HepG2 (cell line): ENCODE results near the gene NEURL1B. TPM values are rescaled to one million over a fixed set of nuclear protein-coding genes. Genes with fewer than 3 reads are reported as not detected.

Source experiments
- FOXA1 ChIP-seq, 2 experiments: fragments of 450-650 bp in 1 of 2; sonication (generic) in 1 of 2; formaldehyde crosslinking in 1 of 2; IDR thresholded peaks; 2 replicates each; pipeline versions ENCODE4 v1.4.0 to v1.6.1; 2016 to 2020; ENCODE audit warnings: missing genetic modification reagents in 1 of 2
- FOXA3 ChIP-seq: IDR thresholded peaks from 2 replicates; pipeline ENCODE4 v1.6.1; 2016; ENCODE audit warnings: missing genetic modification reagents, missing compliant biosample characterization
- HNF4A ChIP-seq: sonication (generic); formaldehyde crosslinking; IDR thresholded peaks from 2 replicates; pipeline ENCODE4 v1.4.0; 2020; ENCODE audit warnings: missing genetic modification reagents
- SPEN ChIP-seq: sonication (generic); formaldehyde crosslinking; IDR thresholded peaks from 2 replicates; pipeline ENCODE4 v1.5.1; 2020; ENCODE audit warnings: low read depth, mild to moderate bottlenecking, missing genetic modification reagents
- ZFP36L1 ChIP-seq: sonication (generic); formaldehyde crosslinking; IDR thresholded peaks from 2 replicates; pipeline ENCODE4 v1.8.0; 2022; ENCODE audit warnings: mild to moderate bottlenecking, missing genetic modification reagents, moderate library complexity
- ZMYM2 ChIP-seq: sonication (generic); formaldehyde crosslinking; IDR thresholded peaks from 2 replicates; pipeline ENCODE4 v1.8.0; 2022; ENCODE audit warnings: mild to moderate bottlenecking, missing genetic modification reagents
- ZNF230 ChIP-seq: sonication (generic); formaldehyde crosslinking; IDR thresholded peaks from 2 replicates; pipeline ENCODE4 v1.4.0; 2020; ENCODE audit warnings: mild to moderate bottlenecking, missing genetic modification reagents
- ZNF329 ChIP-seq: sonication (generic); formaldehyde crosslinking; IDR thresholded peaks from 2 replicates; pipeline ENCODE4 v1.9.0; 2021; ENCODE audit warnings: low read depth, mild to moderate bottlenecking, missing genetic modification reagents
- polyA plus RNA-seq, 8 experiments: library from polyadenylated mRNA; depleted of rRNA in 3 of 8; stranded (reverse) in 7 of 8; unstranded in 1 of 8; fragments of >200 nt; fragmentation: Illumina TruSeq in 4 of 8; extraction: Trizol in 4 of 8; gene quantifications; 2 replicates each; pipeline versions ENCODE4 v1.2.1 to v1.2.3, GENCODE V29; 2011 to 2016; ENCODE audit warnings: low read depth in 4 of 8, missing spikeins in 1 of 8, mixed read lengths in 1 of 8; ENCODE audit not compliant: insufficient read depth in 1 of 8
- total RNA-seq, 5 experiments: library from RNA; depleted of rRNA; stranded (reverse); fragments of >200 nt; fragmentation: Illumina TruSeq; extraction: Trizol; gene quantifications; 2 replicates each; pipeline ENCODE4 v1.2.3, GENCODE V29; 2016; ENCODE audit warnings: low read depth in 1 of 5
- TF ChIP-seq, protein P1 (sequence below): IDR thresholded peaks from 2 replicates; pipeline ENCODE4 v1.6.1; 2012; ENCODE audit warnings: low read depth, low read length, improper control_type of control experiment
- TF ChIP-seq, protein P2 (sequence below): sonication (generic); formaldehyde crosslinking; IDR thresholded peaks from 2 replicates; pipeline ENCODE4 v1.4.0; 2020; ENCODE audit warnings: low read depth, missing genetic modification reagents
- TF ChIP-seq, protein P3 (sequence below): sonication (generic); formaldehyde crosslinking; IDR thresholded peaks from 2 replicates; pipeline ENCODE4 v1.5.0; 2020; ENCODE audit warnings: mild to moderate bottlenecking, missing genetic modification reagents, borderline replicate concordance

The NEURL1B gene
- total and polyA plus RNA-seq, 2 of the 13 experiments (the other 11 are each of a cell fraction or from before 2014, with no cell fraction given), result 0.09 to 0.13 TPM

DNA sequence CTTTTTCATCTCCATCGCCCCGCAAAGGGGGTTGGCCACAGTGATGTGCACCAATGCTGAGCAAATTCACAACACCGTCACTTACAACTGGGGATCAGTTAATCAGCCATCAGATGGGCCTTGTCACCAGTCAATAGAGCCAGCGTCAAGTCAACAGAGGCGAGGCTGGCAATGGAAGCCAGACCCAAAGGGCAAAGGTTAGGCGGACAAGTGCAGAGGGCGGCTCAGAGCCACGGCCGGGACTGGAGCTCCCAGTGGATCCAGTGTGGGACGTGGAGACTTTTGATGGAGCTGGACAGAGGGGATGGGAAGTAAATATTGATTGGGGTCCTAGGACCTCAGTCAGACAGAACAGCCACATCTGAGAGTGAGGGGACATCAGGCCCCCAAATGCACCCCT is 84.2 kb downstream of the NEURL1B start (continued):
- TF ChIP-seq ZFP36L1 (CRISPR knock-in tag) (no peak), HNF4A (peak; percentile 78), ZMYM2 (CRISPR knock-in tag) (0 out of 2 replicates have a peak, but pooled peaks have one; percentile 21), FOXA3 (CRISPR knock-in tag) (peak; percentile 54), ZNF329 (no peak), SPEN (CRISPR knock-in tag) (0 out of 2 replicates have a peak, but pooled peaks have one; percentile 29), FOXA1 (IDR thresholded peaks at IDR 0.05) (no peak), FOXA1 (CRISPR knock-in tag; IDR thresholded peaks at IDR 0.05) (peak; percentile 46; the same call in 1 of the 2 replicates), ZNF230 (no peak)
- TF ChIP-seq, protein P1, sequence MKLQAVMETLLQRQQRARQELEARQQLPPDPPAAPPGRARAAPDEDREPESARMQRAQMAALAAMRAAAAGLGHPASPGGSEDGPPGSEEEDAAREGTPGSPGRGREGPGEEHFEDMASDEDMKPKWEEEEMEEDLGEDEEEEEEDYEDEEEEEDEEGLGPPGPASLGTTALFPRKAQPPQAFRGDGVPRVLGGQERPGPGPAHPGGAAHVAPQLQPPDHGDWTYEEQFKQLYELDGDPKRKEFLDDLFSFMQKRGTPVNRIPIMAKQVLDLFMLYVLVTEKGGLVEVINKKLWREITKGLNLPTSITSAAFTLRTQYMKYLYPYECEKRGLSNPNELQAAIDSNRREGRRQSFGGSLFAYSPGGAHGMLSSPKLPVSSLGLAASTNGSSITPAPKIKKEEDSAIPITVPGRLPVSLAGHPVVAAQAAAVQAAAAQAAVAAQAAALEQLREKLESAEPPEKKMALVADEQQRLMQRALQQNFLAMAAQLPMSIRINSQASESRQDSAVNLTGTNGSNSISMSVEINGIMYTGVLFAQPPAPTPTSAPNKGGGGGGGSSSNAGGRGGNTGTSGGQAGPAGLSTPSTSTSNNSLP, result peak; percentile 32; the same call in 1 of the 2 replicates
- TF ChIP-seq, protein P2, sequence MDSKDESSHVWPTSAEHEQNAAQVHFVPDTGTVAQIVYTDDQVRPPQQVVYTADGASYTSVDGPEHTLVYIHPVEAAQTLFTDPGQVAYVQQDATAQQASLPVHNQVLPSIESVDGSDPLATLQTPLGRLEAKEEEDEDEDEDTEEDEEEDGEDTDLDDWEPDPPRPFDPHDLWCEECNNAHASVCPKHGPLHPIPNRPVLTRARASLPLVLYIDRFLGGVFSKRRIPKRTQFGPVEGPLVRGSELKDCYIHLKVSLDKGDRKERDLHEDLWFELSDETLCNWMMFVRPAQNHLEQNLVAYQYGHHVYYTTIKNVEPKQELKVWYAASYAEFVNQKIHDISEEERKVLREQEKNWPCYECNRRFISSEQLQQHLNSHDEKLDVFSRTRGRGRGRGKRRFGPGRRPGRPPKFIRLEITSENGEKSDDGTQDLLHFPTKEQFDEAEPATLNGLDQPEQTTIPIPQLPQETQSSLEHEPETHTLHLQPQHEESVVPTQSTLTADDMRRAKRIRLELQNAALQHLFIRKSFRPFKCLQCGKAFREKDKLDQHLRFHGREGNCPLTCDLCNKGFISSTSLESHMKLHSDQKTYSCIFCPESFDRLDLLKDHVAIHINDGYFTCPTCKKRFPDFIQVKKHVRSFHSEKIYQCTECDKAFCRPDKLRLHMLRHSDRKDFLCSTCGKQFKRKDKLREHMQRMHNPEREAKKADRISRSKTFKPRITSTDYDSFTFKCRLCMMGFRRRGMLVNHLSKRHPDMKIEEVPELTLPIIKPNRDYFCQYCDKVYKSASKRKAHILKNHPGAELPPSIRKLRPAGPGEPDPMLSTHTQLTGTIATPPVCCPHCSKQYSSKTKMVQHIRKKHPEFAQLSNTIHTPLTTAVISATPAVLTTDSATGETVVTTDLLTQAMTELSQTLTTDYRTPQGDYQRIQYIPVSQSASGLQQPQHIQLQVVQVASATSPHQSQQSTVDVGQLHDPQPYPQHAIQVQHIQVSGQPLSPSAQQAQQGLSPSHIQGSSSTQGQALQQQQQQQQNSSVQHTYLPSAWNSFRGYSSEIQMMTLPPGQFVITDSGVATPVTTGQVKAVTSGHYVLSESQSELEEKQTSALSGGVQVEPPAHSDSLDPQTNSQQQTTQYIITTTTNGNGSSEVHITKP, result no peak
- TF ChIP-seq, protein P3, sequence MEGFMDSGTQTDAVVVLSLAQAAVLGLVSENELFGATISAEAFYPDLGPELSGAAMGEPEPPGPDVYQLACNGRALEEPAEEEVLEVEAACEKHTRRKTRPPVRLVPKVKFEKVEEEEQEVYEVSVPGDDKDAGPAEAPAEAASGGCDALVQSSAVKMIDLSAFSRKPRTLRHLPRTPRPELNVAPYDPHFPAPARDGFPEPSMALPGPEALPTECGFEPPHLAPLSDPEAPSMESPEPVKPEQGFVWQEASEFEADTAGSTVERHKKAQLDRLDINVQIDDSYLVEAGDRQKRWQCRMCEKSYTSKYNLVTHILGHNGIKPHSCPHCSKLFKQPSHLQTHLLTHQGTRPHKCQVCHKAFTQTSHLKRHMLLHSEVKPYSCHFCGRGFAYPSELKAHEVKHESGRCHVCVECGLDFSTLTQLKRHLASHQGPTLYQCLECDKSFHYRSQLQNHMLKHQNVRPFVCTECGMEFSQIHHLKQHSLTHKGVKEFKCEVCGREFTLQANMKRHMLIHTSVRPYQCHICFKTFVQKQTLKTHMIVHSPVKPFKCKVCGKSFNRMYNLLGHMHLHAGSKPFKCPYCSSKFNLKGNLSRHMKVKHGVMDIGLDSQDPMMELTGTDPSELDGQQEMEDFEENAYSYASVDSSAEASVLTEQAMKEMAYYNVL, result no peak
